ENCODE data around the gene EXO1.
"Not testable (repeated sequence)": the region's sequence is repeated elsewhere in the genome, so short reads cannot be mapped to it uniquely, and the experiment has no call there.

The EXO1 gene

GRCh38 chr1:241837901-241838300 is 10.1 kb upstream of the EXO1 start:
- peak; percentile 84 for DNase-seq

- no peak for DNase-seq
These were observed 9.1 kb upstream of the EXO1 start for GRCh38 chr1:241838897-241839296.

- peak; percentile 28 for DNase-seq
These were observed 8.5 kb upstream of the EXO1 start for GRCh38 chr1:241839369-241839979.

GRCh38 chr1:241840164-241840563 is 7.8 kb upstream of the EXO1 start:
- no peak for DNase-seq

GRCh38 chr1:241841691-241842090 is 6.3 kb upstream of the EXO1 start:
- DNase-seq = no peak

- DNase-seq = peak; percentile 16
These were observed 5.4 kb upstream of the EXO1 start for GRCh38 chr1:241842565-241842964.

- DNase-seq = no peak
These were observed 3.4 kb upstream of the EXO1 start for GRCh38 chr1:241844593-241844992.

GRCh38 chr1:241846375-241846774 is 1.6 kb upstream of the EXO1 start:
- no peak for DNase-seq

GRCh38 chr1:241846862-241847539 is 1.0 kb upstream of the EXO1 start:
- DNase-seq = no peak

GRCh38 chr1:241847540-241847795 is 536 bp upstream of the EXO1 start:
- DNase-seq = no peak

GRCh38 chr1:241848686-241849344 is 811 bp downstream of the EXO1 start:
- DNase-seq = no peak

GRCh38 chr1:241849345-241849695 is 1.3 kb downstream of the EXO1 start:
- DNase-seq = no peak

- DNase-seq = not testable (repeated sequence)
These were observed 7.6 kb downstream of the EXO1 start for GRCh38 chr1:241855545-241856140.

GRCh38 chr1:241857131-241857530 is 9.1 kb downstream of the EXO1 start:
- DNase-seq = no peak

- DNase-seq = no peak
These were observed 12.9 kb downstream of the EXO1 start for GRCh38 chr1:241860922-241861321.

GRCh38 chr1:241869022-241869421 is 21.0 kb downstream of the EXO1 start:
- DNase-seq = no peak

GRCh38 chr1:241870336-241870735 is 22.3 kb downstream of the EXO1 start:
- no peak for DNase-seq

GRCh38 chr1:241870746-241871430 is 22.9 kb downstream of the EXO1 start:
- DNase-seq = no peak

- no peak for DNase-seq
These were observed 33.4 kb downstream of the EXO1 start for GRCh38 chr1:241881440-241881839.

- no peak for DNase-seq
These were observed 35.2 kb downstream of the EXO1 start for GRCh38 chr1:241883159-241883558.

GRCh38 chr1:241888232-241888631 is 40.2 kb downstream of the EXO1 start:
- DNase-seq = no peak

GRCh38 chr1:241891296-241891695 is 43.3 kb downstream of the EXO1 start:
- no peak for DNase-seq

GRCh38 chr1:241894016-241894415 is 46.0 kb downstream of the EXO1 start:
- no peak for DNase-seq

- no peak for DNase-seq
These were observed 47.0 kb downstream of the EXO1 start for GRCh38 chr1:241895013-241895412.

Data from NCI-H226 (cell line).